Islet of Langerhans (tissue), 1 donor: Measurements from ENCODE around the gene NQO2.

ENCODE experiments used
- FAIRE-seq: peaks from one replicate; lab custom pipeline; 2011; peaks lifted over from hg19 to GRCh38; lab: Jason Lieb, UNC

NQO2 gene, protein sequence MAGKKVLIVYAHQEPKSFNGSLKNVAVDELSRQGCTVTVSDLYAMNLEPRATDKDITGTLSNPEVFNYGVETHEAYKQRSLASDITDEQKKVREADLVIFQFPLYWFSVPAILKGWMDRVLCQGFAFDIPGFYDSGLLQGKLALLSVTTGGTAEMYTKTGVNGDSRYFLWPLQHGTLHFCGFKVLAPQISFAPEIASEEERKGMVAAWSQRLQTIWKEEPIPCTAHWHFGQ

DNA sequence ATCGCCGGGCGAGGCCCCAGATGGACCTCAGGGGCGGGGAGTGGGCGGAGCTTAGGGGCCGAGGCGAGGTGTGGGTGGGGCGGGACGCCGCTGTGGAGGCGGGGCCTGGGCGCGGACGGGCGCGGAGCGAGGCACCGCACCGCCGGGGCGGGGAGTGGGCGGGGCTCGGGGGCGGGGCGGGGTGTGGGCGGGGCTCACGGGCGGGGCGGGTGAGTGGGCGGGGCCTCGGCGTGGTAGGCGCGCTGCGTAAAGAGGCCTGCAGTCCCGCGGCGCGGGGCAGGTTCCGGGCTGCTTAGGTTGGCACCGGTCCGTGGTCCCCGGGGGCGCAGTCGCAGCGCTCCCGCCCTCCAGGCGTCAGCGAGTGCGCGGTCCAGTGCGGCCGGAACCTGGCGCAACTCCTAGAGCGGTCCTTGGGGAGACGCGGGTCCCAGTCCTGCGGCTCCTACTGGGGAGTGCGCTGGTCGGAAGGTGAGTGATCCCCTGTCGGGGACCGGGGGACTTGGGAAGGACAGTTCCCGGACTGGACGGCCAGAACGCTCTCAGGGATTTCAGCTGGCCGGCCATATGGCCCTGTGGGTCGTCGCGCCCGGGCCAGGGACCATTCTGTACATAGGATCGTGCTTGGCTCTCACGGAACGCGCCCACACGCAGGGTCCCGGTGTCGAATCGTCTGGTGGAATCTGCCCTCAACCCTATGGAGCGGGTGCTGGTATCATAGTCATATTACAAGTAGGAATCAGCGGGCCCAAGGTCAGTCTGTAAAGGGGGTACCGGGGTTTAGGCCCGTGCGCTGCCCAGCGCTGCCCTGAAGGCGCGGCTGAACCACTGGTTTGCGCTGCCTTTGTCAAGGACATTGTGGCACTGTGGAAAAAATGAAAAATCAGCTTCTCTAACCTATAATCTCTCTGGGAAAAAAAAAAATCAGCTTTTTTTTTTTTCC, at the start of gene NQO2:
Gene NQO2, plus strand, starts transcription at position 277 of the 940 bp plus-strand sequence. CDS start 6,659 bp downstream, outside the sequence.
- FAIRE-seq, result no peak

DNA sequence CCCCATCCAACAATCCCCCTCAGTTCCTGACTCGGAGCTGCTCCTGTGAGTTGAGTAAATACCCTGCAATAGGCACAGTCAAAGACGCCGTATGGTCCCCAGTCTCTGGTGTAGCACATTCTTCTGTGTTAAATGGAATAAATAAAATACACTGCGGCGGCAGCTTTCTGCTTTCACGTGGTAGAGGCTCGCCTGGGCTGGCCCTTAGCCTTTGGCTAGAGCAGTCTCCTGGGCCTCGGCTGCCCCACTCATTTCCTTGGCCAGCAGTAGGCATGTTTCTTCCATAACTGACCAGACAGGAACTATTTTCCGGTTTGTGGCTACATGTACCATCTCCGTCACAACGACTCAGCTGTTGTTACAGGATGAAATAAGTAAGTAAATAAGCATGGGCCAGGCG, 49.0 kb upstream of the NQO2 start:
- FAIRE-seq, result no peak

DNA sequence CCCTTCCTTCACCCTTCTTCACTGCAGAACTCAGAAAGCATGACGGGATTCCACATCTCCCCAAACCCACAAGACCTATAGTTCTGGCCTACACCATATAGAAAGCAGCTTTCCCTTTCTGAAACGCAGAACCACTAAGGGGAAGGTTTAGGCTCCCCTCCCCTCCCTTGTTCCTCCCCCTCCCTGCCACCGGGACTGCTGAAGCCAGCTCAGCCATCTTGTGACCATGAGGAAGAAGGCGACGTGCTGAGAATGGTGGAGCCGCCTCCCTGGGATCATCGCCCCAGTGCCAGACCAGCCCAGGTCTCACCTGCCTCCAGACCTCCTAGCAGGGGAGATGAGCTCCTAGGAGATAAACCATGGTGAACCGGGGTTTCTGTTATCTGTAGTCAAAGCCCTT, 48.0 kb upstream of the NQO2 start:
- no peak for FAIRE-seq

DNA sequence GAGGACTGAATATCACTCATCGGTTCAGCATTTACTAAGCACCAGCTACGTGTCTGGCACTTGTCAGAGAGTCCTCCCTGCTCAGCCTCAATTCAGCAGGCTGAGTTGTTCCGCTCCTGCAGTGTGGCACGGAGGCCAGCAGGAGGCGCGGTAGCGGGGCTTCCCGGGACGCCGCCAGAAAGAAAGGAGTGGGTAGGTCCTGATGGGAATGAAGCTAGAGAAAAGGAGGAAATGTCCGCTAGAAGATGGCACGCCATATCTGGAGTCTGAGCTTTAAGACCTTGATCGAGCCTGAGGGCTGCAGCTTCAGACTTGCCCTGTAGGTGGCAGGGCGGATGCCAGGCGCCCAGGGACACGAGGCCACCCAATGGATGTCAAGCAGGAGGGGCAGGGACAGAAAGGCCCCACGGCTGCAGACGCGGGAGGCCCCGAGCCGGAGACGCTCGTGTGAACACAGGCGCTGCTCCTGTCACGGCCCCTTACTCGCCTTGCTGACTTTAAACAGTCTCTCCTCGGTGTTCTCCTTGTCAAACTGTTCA, 47.1 kb upstream of the NQO2 start:
- no peak for FAIRE-seq

DNA sequence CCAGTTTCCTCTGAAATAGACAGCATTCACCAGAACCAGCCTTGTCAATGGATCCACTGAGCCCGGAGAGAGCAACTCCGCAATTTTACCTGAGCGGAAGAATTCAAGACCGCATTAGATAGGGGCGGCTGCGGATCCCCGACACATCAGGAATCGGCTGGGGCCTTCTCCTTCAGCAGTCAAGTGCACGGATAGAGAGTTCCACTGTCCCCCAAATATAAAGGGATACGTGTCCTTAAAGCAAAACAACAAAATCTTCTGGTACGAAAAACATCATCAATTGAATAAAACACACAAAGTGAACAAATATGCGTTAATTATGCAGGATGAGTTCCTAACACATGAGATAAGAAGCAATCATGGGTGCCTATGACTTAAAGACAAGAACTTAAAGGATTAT, 46.6 kb upstream of the NQO2 start:
- FAIRE-seq, result no peak

DNA sequence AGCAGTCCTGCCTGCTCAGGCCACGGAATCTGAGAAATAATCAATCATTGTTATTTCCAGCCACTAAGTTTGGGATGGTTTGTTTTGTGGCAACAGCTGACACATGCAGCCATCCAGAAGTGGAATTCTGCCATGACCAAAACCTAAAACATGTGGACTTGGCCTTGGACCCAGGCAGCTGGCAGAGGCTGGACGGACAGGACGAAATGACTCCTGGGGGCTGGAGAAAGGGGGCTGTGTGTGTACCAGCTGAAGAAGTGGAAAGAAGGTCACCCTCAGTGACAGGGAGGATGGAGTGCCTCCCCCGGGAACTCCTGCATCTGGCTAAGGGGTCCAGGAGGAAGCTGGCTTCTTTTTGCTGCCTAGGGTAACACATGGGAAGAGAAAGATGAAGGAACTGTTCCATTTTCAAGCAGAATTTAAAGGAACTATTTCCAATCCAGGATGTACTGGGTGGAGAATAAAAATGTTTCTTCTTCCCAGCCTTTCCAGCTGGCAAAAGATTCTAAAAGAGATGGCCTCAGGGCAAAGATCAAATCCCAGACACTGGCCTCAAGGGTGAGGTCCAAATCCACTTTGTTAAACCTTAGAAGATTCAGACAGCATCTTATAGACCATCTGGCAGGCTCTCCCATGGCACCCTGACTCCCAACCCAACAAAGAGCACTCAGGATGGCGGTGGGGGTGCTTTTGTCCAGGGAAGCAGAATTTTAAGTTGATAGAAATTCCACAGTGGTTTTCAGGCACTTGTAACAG, 42.6 kb upstream of the NQO2 start:
- FAIRE-seq, result no peak

DNA sequence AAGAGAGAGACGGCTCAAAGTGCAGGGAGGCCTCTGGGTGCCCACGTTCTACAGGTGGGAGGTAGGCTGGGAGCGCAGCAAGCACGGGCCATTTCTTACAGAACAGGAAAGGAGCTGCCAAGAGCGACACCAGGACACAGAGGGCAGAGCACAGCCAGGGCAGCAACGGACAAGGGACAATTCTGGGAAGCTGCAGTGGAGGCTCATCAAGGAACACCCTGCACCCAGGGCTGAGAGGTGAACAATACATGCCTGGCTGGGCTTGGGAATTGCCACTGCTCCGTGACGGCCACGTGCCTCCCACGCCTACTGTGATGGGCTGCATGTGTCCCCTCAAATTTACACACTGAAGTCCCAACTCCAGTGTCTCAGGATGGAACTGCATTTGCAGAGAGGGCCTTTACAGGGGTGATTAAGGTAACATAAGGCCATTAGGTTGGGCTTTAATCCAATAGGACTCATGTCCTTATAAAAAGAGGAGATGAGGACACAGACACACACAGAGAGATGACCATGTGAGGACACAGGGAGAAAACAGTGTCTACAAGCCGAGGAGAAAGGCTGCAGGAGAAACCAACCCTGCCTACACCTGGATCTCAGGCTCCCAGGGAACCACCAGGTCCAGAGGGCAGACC, 41.9 kb upstream of the NQO2 start:
- no peak for FAIRE-seq

DNA sequence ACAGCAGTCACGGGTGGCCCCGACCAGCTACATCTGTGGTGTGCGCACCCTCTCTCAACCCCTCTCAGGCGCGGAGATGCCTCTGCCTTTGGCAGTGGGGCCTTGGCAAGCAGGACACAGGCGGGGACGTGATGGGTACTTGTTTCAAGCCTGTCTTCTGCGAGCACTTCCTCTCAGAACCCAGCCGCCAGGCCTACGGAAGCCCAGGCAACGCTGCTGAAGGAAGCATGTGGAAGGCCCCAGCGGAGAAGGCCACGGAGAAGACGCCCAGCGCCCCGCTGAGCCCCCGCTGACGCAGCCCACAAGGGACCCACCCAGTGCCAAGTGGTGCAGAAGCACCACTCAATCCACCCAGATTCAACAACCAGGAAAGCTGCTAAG, 41.4 kb upstream of the NQO2 start:
- FAIRE-seq, result no peak

DNA sequence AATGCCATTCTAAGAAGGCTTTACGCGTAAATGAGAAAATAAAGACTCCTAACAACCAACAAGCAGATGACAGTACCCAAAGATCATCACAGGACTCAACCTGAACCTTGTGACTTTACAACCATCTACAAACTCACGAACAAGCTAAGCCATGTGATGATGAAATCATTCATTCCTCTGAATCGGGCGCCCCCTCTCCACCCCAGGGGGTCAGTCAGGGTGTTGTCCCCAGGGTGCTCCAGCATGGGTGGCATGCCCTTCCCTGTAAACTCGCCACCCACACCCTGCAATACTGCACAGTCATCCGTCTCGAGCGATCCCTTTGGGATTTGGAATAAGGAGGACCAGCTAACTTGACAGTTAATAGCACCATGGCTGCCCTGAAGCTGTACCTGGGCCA, 40.9 kb upstream of the NQO2 start:
- FAIRE-seq, result no peak

DNA sequence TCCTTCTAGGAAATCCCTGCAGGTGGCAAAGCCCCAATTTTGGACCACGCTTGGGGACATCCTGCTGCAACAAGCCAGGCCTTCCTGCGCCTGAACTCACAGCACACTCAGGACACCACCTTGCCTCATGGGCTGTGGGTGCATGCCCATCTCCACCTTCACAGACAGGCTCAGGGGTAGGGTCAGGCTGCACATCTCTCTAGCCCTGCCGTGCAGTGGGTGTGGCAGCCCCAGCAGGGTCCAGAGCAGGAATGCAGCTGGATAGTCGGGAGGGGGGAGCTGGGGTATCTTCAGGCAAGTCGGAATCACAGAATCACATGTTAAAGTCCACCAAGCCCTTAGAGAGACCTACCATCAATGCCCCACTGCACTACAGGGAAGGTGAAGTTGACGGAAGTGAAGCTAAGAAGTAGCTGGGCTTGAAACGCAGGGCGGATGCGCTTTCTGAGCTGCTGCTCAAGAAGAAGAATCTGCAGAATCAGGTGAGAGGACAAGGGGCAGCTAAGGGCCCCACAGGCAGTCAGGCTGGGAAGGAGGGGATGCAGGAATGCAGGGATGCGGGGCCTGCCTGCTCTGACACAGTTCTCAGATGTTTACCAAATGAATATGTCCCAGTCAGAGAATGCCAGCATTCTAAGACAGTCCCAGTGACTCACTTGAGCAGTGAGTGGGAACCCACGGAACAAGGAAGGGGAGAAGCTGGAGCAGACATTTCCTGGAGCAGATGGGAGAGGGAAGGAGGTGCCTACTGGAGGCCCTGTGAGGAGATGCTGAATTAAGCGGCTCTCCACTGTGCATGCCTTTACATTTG, 39.6 kb upstream of the NQO2 start:
- no peak for FAIRE-seq

DNA sequence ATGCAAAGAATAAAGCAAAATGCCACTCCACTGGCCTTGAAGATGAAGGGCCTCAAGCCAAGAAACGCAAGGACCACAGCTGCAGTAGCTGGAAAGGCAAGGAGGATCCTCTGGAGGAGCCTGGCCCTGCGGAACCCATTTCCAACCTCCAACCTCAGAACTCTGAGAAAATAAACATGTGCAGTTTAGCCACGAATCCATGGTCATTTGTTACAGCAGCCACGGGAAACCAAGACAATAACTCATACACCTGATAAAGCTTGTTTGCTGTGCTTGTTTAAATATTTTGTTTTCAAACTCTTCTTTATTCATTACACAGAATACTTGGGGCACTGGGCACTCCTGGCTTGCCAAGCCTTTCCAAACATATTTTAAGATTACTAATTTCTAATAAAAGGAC, 38.8 kb upstream of the NQO2 start:
- no peak for FAIRE-seq

DNA sequence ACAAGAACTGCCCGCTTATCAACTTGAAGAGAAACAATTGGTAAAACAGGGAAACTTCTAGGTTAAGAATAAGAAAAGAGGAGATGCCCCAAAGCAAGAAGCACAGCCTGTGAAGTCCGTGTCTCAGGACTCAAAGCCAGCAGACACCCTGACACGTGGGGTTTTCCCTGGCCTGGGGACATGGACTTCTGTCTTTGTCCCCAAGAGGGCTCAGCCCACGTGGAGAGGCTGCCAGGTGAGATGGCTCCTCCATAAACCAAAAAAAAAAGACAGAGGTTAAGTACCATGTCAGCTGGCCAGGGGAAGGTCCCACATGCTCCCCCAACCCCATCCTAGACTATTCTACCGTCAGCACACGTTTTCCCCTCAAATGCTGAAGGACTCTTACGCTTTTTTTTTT, 38.2 kb upstream of the NQO2 start:
- FAIRE-seq, result no peak

DNA sequence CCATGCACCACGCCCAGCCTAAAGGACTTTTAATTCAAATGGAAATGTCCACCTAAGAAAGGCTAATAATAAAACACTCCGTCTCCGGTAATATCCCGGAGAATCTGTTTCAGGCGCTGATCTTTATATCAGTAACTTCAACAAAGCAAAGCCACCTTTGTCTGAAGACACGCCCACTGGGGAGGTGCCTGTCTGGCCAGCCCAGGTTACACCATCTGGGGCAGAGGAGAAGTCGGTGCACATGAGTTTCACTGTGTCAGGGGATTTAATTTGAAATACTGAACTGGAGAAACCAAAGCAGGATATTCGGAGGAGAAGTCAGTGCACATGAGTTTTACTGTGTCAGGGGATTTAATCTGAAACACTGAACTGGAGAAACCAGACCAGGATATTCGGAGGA, 37.7 kb upstream of the NQO2 start:
- no peak for FAIRE-seq

DNA sequence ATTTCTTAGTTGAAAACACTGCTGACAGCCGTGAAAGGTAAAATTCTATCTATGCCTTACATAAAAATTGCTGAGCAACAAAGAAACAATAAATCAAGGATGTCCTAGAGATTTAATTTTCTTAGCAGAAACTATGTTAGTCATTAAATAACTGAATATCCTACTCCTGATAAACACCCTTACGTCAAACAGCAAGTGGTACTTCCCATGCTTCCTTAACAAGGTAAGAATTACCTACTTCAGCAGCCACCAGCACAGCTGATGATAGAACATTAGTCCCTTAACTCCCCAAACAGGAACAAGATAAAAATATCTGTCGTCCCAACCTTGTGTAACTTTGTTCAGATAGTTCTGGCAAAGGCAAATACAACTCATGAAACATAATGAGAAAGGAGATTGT, 37.1 kb upstream of the NQO2 start:
- peak; percentile 69 for FAIRE-seq

DNA sequence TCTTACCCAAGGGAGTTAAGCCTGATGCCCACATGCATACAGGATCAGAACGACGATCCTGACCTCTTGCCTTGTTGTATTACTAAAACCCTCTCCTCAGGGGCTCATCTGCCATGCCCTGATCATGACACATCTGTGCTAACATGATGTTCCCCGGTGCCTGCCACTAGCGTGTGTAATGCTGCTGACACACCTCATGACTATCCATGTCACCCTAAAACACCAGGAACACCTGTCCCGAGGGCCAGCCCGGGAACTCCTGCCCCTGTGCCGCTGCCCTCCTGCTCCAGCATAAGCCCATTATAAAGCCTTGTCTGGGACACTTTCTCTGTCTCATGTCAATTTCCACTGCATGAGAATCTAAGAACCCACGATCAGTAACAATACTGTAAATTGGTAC, 35.9 kb upstream of the NQO2 start:
- no peak for FAIRE-seq

DNA sequence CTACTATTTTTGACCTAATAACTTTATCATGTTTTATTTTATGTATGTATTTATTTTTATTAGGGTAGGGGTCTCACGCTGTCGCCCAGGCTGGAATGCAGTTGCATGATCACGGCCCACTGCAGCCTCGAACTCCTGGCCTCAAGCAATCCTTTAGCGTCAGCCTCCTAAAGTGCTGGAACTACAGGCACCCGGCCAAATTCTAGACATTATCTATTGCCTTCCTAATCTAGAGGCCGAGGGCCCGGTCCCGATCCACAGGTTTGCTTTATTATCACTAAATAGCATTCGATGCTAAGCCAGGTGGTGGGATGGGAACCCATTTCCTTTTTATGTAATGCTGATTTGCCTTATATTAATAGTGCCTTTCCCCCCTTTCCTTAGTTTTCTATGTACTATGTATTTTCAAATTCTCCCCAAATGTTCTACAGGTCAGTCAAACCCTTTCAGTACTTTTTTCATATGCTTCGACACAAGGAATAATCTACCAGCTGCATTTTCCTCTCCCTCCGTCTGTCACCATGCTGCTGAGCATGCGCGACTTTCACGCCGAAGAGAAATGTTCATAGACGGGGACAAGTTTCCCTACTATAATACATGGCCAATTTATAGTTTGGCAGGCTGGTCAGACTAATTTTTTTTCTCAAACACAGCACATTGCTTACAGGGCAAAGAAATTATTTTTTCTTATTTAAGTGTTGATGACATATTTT, 34.7 kb upstream of the NQO2 start:
- no peak for FAIRE-seq

DNA sequence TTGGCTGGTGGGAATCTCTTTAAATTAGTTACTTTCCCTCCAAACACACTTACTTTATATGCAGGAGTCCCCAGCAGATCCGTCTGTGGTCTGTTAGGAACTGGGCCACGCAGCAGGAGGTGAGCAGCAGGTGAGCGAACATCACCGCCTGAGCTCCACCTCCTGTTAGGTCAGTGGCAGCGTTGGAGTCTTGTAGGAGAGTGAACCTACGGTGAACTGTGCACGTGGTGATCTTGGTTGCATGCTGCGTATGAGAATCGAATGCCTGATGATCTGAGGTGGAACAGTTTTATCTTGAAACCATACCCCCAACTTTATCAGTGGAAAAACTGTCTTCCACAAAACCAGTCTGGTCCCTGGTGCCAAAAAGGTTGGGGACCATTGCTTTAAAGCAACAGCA, 33.3 kb upstream of the NQO2 start:
- no peak for FAIRE-seq

DNA sequence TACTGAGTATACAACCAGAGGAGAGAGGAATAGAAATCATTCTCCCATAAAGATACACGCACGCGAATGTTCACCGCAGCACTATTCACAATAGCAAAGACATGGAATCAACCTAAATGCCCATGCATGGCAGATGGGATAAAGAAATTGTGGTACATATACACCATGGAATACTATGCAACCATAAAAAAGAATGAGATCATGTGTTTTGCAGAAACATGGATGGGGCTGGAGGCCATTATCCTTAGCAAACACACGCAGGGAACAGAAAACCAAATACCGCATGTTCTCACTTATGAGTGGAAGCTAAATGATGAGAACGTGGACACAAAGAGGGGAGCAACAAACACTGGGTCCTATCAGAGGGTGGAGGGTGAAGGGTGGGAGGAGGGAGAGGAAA, 31.8 kb upstream of the NQO2 start:
- FAIRE-seq, result no peak

DNA sequence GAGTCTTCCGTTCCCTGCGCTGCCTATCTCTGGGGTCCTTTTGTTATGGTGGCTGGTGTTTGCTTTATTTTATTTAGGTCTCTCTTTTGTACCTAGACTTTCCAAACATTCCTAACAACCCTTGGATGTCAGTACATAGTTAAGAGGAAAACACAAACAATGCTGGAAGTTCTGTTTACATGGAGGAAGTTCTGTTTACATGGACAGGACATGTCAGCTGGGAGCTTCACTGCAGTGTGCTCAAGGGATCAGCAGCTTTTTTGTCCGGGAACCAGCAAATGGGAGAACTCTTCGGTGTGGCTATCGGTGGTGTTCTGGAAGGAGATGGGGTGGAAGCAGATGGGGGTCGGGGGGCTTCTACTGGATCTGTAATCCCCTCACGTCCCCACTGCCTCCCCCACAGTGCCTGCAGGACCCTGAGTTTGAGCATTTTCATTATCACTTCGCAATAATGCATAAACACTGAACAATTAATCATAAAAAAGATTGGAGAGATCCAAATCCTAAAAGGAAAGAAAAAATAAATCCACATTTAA, 31.0 kb upstream of the NQO2 start:
- FAIRE-seq, result no peak

DNA sequence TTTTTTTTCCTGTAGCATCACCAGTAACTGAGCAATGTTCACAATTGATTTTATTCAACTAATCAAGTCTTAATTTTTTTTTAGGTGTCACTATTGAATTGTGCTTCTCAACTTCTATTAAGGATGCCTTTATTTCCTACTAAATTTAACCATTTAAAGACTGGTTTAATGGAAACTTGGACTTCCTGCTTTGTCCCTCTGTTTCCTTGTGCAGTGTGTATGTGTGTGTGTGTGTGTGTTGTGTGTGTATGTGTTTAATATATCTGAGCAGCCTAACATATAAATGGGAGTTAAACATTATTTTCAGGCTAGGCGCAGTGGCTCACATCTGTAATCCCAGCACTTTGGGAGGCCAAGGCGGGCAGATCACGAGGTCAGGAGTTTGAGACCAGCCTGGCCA, 30.1 kb upstream of the NQO2 start:
- FAIRE-seq, result no peak
